Smooth muscle cell (in vitro differentiated cells): ENCODE data around the gene HMSD. TPM values are rescaled to one million over a fixed set of nuclear protein-coding genes. Genes with fewer than 3 reads are reported as not detected.

ENCODE experiments used
- DNase-seq: peaks from one replicate; lab custom pipeline; 2025; ENCODE audit not compliant: unreplicated experiment; lab: John Stamatoyannopoulos, UW
- H2AFZ ChIP-seq: fragments of 200-600 bp; sonication (generic); 2 replicates; pipeline ENCODE4 v1.6.0; 2016; ENCODE audit warnings: antibody characterized with exemption, low read depth, mild to moderate bottlenecking
- H3F3A ChIP-seq: fragments of 200-600 bp; sonication (generic); 2 replicates; pipeline ENCODE4 v1.6.0; 2017; ENCODE audit warnings: antibody characterized with exemption, low read depth
- H3K27ac ChIP-seq: fragments of 200-600 bp; sonication (generic); 2 replicates; pipeline ENCODE4 v1.5.1; 2016; ENCODE audit warnings: low read depth, mild to moderate bottlenecking
- H3K27me3 ChIP-seq: fragments of 200-600 bp; sonication (generic); 2 replicates; pipeline ENCODE4 v1.6.1; 2016; ENCODE audit warnings: low read depth, mild to moderate bottlenecking
- H3K36me3 ChIP-seq: fragments of 200-600 bp; sonication (generic); 2 replicates; pipeline ENCODE4 v1.5.1; 2016; ENCODE audit warnings: low read depth
- H3K4me1 ChIP-seq: fragments of 200-600 bp; sonication (generic); 2 replicates; pipeline ENCODE4 v1.5.1; 2016; ENCODE audit warnings: low read depth
- H3K4me2 ChIP-seq: fragments of 200-600 bp; sonication (generic); 2 replicates; pipeline ENCODE4 v1.6.0; 2016; ENCODE audit warnings: mild to moderate bottlenecking
- H3K4me3 ChIP-seq: fragments of 200-600 bp; sonication (generic); 2 replicates; pipeline ENCODE4 v1.5.1; 2016; ENCODE audit warnings: mild to moderate bottlenecking
- H3K79me2 ChIP-seq: fragments of 200-600 bp; sonication (generic); 2 replicates; pipeline ENCODE4 v1.6.0; 2016; ENCODE audit warnings: low read depth, mild to moderate bottlenecking
- H3K9ac ChIP-seq: fragments of 200-600 bp; sonication (generic); 2 replicates; pipeline ENCODE4 v1.6.0; 2016; ENCODE audit warnings: low read depth
- H3K9me3 ChIP-seq: fragments of 200-600 bp; sonication (generic); replicated peaks from 2 replicates; pipeline ENCODE4 v1.5.1; 2016; ENCODE audit warnings: low read depth
- H4K20me1 ChIP-seq: fragments of 200-600 bp; sonication (generic); 2 replicates; pipeline ENCODE4 v1.6.0; 2016; ENCODE audit warnings: low read depth
- CTCF ChIP-seq: fragments of 200-600 bp; sonication (generic); IDR thresholded peaks from 2 replicates; pipeline ENCODE4 v1.5.1; 2017; ENCODE audit warnings: borderline replicate concordance, mild to moderate bottlenecking, antibody characterized with exemption; ENCODE audit not compliant: insufficient read depth, poor library complexity, severe bottlenecking
- WGBS: methylation state at CpG from one replicate; pipeline ENCODE4 v1.1.7; 2016; ENCODE audit warnings: low lambda C conversion rate; 5-methylcytosine and 5-hydroxymethylcytosine counted together
- polyA plus RNA-seq: library from polyadenylated mRNA; unstranded; fragments of >200 nt; fragmentation: Nextera tagmentation; extraction: Ambion mirVana; gene quantifications from 2 replicates; pipeline ENCODE4 v1.2.1, GENCODE V29; 2016
- total RNA-seq: library from RNA; depleted of rRNA; stranded (reverse); fragments of >200 nt; gene quantifications from 2 replicates; pipeline ENCODE4 v1.2.3, GENCODE V29; 2014

HMSD gene
- total and polyA plus RNA-seq, 2 experiments from 2014 or later: 0.26 TPM; not detected in 1

DNA sequence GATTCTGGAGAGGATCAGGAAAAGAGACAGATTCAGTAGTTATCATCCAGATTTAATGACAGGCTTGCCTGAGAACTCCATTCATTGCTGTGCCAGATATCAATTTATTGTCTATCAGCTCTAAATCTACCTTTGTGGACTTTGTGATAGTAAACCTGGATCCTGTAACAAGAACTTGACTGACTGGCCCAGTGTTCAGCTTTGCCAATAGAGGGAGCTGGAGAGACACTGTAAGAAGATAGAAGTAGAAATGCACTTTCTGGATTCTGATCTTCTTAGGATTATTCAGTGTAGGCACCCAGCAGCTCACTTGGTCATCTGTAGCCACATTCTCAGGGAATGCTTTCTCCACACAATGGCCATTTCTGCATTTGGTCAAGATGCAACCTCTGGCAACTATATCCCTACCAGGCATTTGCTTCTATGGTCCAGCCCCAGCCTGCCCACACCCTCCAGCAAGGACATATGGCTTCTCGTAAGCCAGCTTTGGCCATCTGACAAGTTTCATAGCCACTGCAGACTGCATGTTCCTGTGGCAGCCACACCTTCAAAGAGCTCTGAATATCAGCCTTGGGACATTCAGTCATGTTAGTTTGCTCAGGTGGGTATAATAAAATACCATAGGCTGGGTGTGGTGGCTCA lies 14.6 kb downstream of the HMSD start:
- Histone ChIP-seq H3K27ac (no peak overlapping the region), H3K36me3 (no peaks in the 10 kb centered on the region), H2AFZ (no peak overlapping the region), H3K4me3 (no peak overlapping the region), H4K20me1 (no peaks in the 10 kb centered on the region), H3K9me3 (no peaks in the 10 kb centered on the region), H3K9ac (no peak overlapping the region), H3K4me2 (no peak overlapping the region), H3F3A (no peaks in the 10 kb centered on the region), H3K27me3 (no peaks in the 10 kb centered on the region), H3K4me1 (no peaks in the 10 kb centered on the region), H3K79me2 (no peaks in the 10 kb centered on the region)
- no peak for DNase-seq
- 96% methylated on average over 1 of the region's 1 CpG for WGBS
- peak; percentile 74 for TF ChIP-seq CTCF

GRCh38 chr18:63964908-63965307 lies 15.8 kb downstream of the HMSD start:
- no peaks in the 10 kb centered on the region for H3K79me2 ChIP-seq
- no peaks in the 10 kb centered on the region for H3K36me3 ChIP-seq
- H3K4me2 ChIP-seq: no peak overlapping the region
- no peaks in the 10 kb centered on the region for H3K4me1 ChIP-seq
- no peak for TF ChIP-seq CTCF
- H3K27ac ChIP-seq: no peak overlapping the region
- H3F3A ChIP-seq: no peaks in the 10 kb centered on the region
- no peaks in the 10 kb centered on the region for H4K20me1 ChIP-seq
- no peak overlapping the region for H3K9ac ChIP-seq
- DNase-seq: no peak
- H3K4me3 ChIP-seq: no peak overlapping the region
- no peaks in the 10 kb centered on the region for H3K27me3 ChIP-seq
- no peak overlapping the region for H2AFZ ChIP-seq
- no peaks in the 10 kb centered on the region for H3K9me3 ChIP-seq

DNA sequence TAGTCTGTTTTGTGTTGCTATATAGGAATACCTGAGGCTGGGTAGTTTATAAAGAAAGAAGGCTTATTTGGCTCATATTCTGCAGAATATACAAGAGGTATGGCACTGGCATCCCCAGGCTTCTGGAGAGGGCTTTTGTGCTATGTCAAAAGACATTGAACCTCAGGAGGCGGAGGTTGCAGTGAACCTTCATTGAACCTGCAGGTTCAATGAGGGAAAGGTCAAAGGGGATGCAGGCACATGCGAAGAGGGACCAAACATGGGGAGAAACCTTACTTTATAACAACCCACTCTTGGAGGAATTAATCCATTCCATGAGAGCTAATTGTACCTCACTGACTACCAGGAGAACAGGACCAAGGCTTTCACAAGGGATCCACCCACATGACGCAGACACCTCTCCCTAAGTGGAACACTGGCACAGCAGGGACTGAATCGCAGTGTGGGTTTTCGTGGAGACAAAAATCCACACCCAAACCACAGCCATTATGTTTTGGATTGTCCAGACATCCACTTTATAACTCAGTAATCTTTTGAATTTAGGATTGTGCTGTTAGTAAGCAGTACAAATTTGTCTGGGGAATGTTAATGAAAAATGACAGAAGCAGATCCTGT lies 16.7 kb downstream of the HMSD start:
- Histone ChIP-seq H3F3A (no peaks in the 10 kb centered on the region), H3K27ac (no peak overlapping the region), H3K4me1 (no peaks in the 10 kb centered on the region), H3K79me2 (no peaks in the 10 kb centered on the region), H2AFZ (no peak overlapping the region), H3K27me3 (no peaks in the 10 kb centered on the region), H3K9me3 (no peaks in the 10 kb centered on the region), H3K4me2 (no peak overlapping the region), H4K20me1 (no peaks in the 10 kb centered on the region), H3K4me3 (no peak overlapping the region), H3K36me3 (no peaks in the 10 kb centered on the region), H3K9ac (no peak overlapping the region)
- DNase-seq: no peak
- 88% methylated on average over 5 of the region's 5 CpGs for WGBS
- TF ChIP-seq CTCF: no peak
